ENCODE measurements around the gene ATXN1. TPM values are rescaled to one million over a fixed set of nuclear protein-coding genes. Genes with fewer than 3 reads are reported as not detected.

The ATXN1 gene
- total and polyA plus RNA-seq, 2 of the 8 experiments (the other 6 are each of a cell fraction or from before 2014, with no cell fraction given): 1.6 to 4.0 TPM

DNA sequence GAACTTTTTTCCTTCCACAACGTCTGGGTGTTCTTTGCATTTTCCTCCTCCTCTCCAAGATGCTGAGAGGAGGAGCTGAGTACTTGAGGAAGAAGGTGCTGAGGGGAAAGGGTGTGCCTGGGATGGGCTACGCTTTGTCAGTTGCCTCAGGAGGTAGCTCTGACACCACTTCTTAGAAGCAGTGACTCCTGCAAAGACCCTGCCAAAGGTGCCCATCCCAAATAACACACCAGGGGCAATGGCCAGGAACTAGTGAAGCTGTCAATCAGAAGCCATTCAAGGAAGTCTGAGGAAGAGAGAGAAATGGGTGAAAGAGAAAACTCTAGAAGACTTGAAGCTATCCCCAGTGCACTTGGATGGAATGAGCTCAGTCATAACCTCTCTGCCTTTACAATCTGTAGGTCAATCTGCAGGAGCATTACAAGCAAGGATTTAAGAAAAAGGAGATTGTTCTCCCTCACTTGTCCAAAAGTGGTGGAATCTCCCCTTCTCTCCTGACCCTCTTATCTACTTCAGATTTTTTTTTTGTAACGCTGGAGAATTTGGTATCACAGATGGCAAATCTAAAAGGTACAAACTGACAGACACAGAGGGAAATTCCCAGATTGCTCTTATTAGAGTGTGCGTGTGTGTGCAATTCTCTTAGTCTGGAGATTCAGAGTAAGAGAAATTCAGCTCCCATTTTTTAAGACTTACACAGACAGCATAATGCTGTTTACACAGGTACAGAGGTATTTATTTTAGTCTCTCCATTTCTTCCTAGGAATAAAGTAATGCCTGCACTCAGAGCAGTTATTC lies 280.3 kb downstream of the ATXN1 start:
- Histone ChIP-seq H2BK12ac (ENCODE audit: low read depth, low read length) (no peak overlapping the region), H2AFZ (ENCODE audit: low read length) (no peak overlapping the region), H3K9ac (replicated peaks in 1 of 4; ENCODE audit: extremely low read depth in 1 of 4, low read depth in 3 of 4, low read length in 3 of 4) (no peak overlapping the region), H3K4ac (replicated peaks; ENCODE audit: insufficient read length, low read depth, low read length) (no peak overlapping the region), H2AK5ac (ENCODE audit: low read depth, low read length) (no peak overlapping the region), H3K4me2 (ENCODE audit: insufficient read depth in 1 of 2, low read depth in 2 of 2, low read length in 2 of 2) (no peak overlapping the region), H3K14ac (ENCODE audit: insufficient read length) (no peak overlapping the region), H3K23me2 (ENCODE audit: low read depth, low read length) (no peaks in the 10 kb centered on the region; the same call in 1 of the 2 replicates), H3K56ac (replicated peaks; ENCODE audit: insufficient read length, low read depth, low read length) (no peak overlapping the region), H2BK20ac (ENCODE audit: low read length) (no peak overlapping the region), H3K27me3 (replicated peaks in 1 of 4; ENCODE audit: control insufficient read depth in 3 of 4, extremely low read depth in 1 of 4, insufficient read depth in 3 of 4, low read length in 3 of 4) (no peaks in the 10 kb centered on the region), H4K91ac (replicated peaks; ENCODE audit: insufficient read length, low read length) (no peak overlapping the region), H3K18ac (ENCODE audit: extremely low read depth, low read length) (no peak overlapping the region), H3K79me2 (ENCODE audit: control insufficient read depth in 1 of 2, insufficient read depth in 2 of 2, low read length in 2 of 2) (no peaks in the 10 kb centered on the region), H3K4me1 (replicated peaks in 1 of 4; ENCODE audit: control insufficient read depth in 3 of 4, insufficient read depth in 4 of 4, low read length in 3 of 4) (peaks cover 0 to 3% (median 0%) of the 10 kb centered on the region in 4 experiments; a peak in 1 of 7 replicates), H3K23ac (ENCODE audit: insufficient read length) (no peak overlapping the region), H3K27ac (ENCODE audit: low read depth, low read length) (no peak overlapping the region), H4K8ac (ENCODE audit: extremely low read depth, insufficient read depth, low read length) (no peak overlapping the region), H3K79me1 (ENCODE audit: low read depth, low read length) (no peaks in the 10 kb centered on the region), H4K20me1 (replicated peaks in 1 of 2; ENCODE audit: control insufficient read depth in 1 of 2, insufficient read depth in 2 of 2, low read length in 2 of 2) (no peaks in the 10 kb centered on the region), H2BK15ac (ENCODE audit: low read length) (no peak overlapping the region), H2BK120ac (replicated peaks; ENCODE audit: low read depth, low read length) (no peak overlapping the region), H2BK5ac (ENCODE audit: low read depth, low read length) (no peak overlapping the region), H4K5ac (ENCODE audit: insufficient read length, low read depth, low read length) (no peak overlapping the region), H3K9me3 (ENCODE audit: insufficient read depth in 2 of 2, low read depth in 1 of 2, low read length in 1 of 2) (peaks cover 0 to 4% of the 10 kb centered on the region in 2 experiments; a peak in 2 of 4 replicates), H3K4me3 (ENCODE audit: extremely low read depth in 1 of 4, insufficient read depth in 2 of 4, low read depth in 3 of 4, low read length in 4 of 4) (no peak overlapping the region), H3K36me3 (ENCODE audit: control insufficient read depth in 2 of 4, insufficient read depth in 4 of 4, low read length in 3 of 4) (no peaks in the 10 kb centered on the region)
- CTCF ChIA-PET (ENCODE audit: partially characterized antibody): interaction anchor here (0.6 to 1.3 kb wide), 5 partner anchors 11 to 636 kb away, joined by 3 to 4 read pairs (median 3); no protein-coding TSS in a partner anchor
- POLR2A ChIA-PET (ENCODE audit: partially characterized antibody): interaction anchor here (0.6 to 0.7 kb wide), 2 partner anchors 16 to 443 kb away, joined by 3 read pairs; no protein-coding TSS in a partner anchor
- TF ChIP-seq JUND (IDR thresholded peaks at IDR 0.05; ENCODE audit: low read length): no peak
- WGBS, 2 experiments (ENCODE audit: extremely low coverage in 1 of 2, insufficient coverage in 1 of 2, insufficient read length in 1 of 2, insufficient replicate concordance in 2 of 2, low coverage in 1 of 2, low lambda C conversion rate in 2 of 2, missing lambda C conversion rate in 1 of 2): 67% methylated on average over 4 of the region's 4 CpGs; no CpG with 5 or more reads in 1 of the 2 experiments
- FAIRE-seq: no peak
- no peak for DNase-seq (ENCODE audit: low read depth in 1 of 2, low spot score in 2 of 2)
